ENCODE data around the gene PELI2.

PELI2 gene

DNA sequence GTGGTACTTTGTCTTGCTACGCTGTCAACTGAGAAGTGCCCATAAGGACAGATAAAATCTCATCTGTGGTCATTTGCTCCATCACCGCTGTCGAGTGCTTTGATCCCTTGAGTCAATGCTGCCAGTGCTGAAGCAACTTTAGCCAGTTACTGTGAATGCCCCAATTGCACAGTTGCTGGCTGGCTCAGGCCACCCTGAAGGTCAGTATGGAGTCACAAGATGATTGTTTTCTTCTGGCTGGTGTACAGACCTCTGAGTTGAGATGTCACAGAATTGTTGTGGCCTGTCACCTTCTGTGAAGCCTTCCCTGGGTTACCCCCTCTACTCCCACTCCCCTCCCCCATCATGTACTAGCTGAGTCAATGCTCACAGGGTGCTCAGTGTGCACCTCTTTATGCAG is 92.9 kb downstream of the PELI2 start:
- DNase-seq = no peak

- DNase-seq = no peak
Observed at GRCh38 chr14:56211844-56212243, 93.6 kb downstream of the PELI2 start.

DNA sequence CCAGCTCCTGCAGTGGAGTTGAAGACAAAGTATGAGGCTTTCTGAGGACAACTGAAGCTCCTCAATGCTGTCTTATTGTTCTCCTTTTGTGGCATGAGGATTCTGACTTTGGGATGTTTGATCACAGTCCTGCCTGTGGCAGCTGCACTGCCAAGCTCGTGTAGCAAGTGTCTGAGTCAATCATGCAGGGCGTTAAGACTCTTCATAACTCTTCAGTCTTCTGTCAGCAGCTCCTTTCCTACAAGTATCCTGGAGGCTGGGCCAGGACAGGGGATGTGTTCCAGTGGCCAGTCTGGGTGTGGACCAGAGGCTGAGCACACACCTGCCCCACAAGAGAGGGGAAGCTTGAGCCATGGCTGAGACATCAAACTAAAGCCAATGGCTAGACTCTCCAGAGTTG is 94.3 kb downstream of the PELI2 start:
- DNase-seq = no peak

DNA sequence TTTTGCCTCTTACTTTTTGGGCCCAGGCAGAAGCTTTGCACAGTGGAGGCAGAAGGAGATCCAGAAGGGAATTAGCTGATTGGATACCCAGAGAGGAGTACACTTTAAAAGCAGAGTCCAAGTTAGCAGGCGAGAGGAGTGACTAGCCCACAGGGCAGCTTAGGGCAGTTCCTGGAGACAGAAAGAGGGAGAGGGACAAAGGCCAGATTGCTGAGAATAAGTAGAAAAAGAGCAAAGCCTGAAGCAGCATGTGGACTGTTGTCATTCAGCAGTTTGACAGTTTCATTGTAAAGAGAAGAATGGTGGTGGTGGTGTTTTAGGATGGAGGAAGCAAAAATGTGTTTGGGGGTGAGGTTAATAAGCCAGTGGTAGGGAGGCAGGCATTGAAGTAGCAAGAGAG is 95.1 kb downstream of the PELI2 start:
- DNase-seq = no peak

DNA sequence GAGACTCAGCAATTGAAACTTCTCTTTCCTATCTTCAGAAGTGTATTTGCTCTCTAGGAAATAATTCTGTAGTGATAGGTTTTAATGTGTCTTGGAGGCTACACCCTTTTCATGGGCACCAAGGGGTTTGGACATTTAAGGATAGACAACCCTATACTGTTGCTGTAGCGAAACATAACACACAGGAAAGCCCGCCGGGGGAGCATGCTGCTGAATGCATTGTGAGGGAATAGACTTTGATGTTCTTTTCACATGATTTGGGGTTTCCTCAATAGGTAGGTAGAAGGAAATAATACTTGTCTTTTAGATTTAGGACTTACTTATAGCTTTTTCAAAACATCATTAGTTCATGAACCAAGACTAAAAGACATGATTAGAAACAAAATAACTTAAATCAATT is 97.0 kb downstream of the PELI2 start:
- no peak for DNase-seq

GRCh38 chr14:56216626-56217379 is 98.6 kb downstream of the PELI2 start:
- DNase-seq = no peak

DNA sequence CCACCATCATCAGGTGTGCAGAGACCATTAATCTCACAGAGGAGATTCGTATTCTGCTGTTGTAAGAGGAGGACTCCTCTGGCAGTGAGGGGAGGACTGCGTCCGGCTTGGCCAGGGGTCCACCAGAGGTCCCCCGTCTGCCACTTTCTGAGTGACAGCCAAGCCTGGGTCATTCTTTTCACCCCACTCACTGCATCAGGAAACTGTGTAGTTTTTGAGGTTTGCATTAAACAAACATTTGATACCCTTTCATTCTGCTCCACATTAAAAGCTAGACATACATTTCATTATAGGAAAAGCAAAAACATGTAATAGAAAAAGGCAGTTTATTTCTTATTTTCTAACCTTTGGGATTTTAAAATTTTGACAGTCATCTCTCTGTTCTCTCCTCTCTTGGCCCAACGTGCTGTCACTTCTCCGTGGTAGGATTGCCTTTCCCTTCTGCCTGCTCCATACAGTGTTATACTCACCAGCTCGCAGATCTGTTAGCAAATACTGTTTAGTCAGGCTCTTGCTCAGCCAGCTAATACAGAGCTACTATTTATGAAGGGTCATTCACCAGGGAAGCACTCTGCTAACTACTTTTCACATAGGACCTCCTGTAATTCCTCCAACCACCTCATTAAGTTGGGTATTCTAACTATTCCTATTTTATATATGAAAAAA is 99.3 kb downstream of the PELI2 start:
- DNase-seq = no peak

GRCh38 chr14:56219666-56220413 is 101.6 kb downstream of the PELI2 start:
- DNase-seq = no peak

- DNase-seq = no peak
Observed at GRCh38 chr14:56221382-56222128, 103.3 kb downstream of the PELI2 start.

DNA sequence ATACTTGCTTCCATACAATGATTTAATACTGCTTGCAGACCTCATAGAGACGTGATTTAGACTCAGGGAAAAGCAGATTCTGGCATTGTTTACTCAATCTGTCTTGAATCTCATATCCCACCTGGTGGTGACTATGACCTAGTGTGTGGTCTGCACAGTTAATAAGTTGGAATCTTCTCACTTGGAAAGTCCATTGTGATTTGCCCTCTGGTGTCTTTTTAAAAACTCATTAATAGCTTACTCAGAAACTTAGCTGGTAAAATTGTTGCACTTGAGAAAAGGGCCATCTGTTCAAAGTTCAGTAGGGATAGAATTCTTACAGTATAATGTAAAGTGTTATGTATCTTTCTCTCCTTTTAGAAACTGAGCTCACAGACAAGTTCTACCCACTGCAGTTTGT is 106.0 kb downstream of the PELI2 start:
- DNase-seq = no peak

- DNase-seq = no peak
Observed at GRCh38 chr14:56224691-56225681, 106.8 kb downstream of the PELI2 start.

GRCh38 chr14:56235388-56235787 is 117.2 kb downstream of the PELI2 start:
- DNase-seq = no peak

- no peak for DNase-seq
Observed at GRCh38 chr14:56237398-56237797, 119.2 kb downstream of the PELI2 start.

- DNase-seq = no peak
Observed at GRCh38 chr14:56241461-56241860, 123.2 kb downstream of the PELI2 start.

GRCh38 chr14:56243110-56243509 is 124.9 kb downstream of the PELI2 start:
- DNase-seq = no peak

DNA sequence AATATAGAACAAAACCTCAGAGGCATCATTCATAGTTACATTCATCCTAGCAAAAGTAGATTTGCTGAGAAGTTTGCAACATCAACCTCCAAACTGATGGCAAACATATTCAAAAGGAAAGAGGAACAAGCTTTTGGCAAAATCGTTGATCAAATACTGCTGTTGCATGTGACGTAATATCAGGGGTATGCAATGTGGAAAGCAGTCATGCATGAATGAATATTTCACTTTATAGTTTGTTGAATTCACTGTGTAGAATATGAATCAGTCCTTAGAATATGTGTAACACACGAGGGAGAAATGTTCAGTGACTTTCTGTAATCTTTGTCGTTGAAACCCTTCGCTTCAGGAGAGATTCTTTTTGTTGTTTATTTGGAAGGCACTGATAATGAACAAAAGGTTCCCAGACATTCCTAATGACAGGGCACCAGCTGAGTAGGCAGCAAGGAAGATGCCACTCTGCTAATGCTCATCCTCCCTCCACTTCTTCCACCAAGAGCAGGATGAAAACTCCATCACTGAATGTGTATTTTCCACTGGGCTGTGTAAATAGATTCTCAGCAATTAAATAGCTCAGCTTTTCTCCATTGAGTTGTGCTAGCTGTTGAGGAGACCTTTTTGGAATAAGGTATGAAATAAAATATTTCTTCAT is 126.1 kb downstream of the PELI2 start:
- DNase-seq = no peak

GRCh38 chr14:56247495-56248200 is 129.4 kb downstream of the PELI2 start:
- DNase-seq = no peak

DNA sequence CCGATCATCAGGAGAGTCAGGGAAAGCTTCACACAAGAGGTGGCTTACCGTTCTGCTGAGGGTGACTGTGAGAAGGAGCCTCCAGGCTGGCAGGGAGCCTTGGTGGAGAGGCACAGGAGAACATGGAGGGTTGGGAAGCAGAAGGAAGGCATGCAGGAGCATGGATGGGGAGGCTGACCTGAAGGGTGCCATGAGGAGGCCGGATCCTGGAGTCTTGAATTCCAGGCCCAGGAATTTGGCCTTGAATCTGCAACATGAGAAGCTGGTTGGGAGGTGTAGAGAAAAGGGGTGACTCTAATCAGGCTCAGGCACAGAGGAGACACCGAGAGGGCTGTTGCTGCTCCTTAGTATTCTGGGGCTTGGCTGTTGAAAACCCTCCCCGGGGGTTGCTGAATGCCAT is 130.2 kb downstream of the PELI2 start:
- no peak for DNase-seq

GRCh38 chr14:56261046-56261445 is 142.8 kb downstream of the PELI2 start:
- no peak for DNase-seq

DNA sequence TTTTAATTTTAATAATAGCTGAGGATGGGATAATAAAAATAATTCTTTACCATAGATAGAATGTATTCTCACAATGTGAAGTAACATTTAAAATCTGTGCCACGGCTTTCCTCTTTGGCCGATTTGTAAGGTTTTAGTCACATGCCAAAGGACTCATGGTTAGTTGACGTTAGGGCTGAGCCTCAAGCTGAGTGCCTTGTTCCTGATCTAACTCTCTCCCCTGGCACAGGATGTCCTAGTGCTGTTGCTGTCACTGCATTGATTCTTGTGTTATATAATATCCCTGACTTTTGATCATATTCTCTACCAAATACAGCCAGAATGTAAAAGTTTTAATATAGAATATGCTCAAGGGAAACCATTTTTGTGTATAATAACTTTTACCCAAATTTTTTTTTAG is 144.3 kb downstream of the PELI2 start:
- DNase-seq = no peak

DNA sequence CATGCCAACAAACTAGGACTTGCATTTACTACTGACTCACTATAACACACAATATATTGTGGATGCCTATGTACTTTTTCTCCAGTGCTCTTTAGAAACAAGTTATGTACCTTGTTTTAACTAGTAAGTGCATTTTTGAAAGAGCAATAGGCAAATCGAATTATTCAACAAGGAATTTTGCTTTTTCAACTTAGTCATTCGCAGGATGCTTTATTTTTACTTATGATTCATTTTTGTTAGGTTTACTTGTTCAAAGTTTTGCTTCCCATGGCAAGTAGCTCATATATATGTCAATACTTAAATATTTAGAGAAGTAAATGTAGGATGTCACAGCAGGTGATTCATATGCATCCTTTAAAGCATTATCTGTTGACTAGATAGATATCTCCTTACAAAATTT is 149.8 kb downstream of the PELI2 start:
- no peak for DNase-seq

Data from stimulated activated CD4-positive, alpha-beta T cell treated with anti-CD3 and anti-CD28 coated beads, Interleukin-4, amount 100 ng/mL, for 24 hours (primary cell).